WTC11 (cell line): ENCODE results near the gene ASS1. TPM values are rescaled to one million over a fixed set of nuclear protein-coding genes. Genes with fewer than 3 reads are reported as not detected.

Experiments used
- ATAC-seq: fragments of 200-7000 bp; cut with Tn5 transposase; 2 replicates; pipeline ENCODE4 v1.10.0; 2021; ENCODE audit warnings: mild to moderate bottlenecking, moderate library complexity
- CTCF ChIA-PET: fragments of 300-600 bp; sonication (Branson Sonifier 250); formaldehyde crosslinking; loops from one replicate; lab custom pipeline; 2021; ENCODE audit warnings: antibody characterized with exemption; lab: Charles Lee
- POLR2A ChIA-PET: fragments of 350-600 bp; sonication (Branson Sonifier 250); formaldehyde crosslinking; loops from one replicate; lab custom pipeline; 2021; ENCODE audit warnings: antibody characterized with exemption; lab: Charles Lee
- DNase-seq: peaks from one replicate; pipeline ENCODE4 v3.0.0; 2021; ENCODE audit warnings: low spot score
- H3K27ac Mint-ChIP-seq: 2 replicates; pipeline ENCODE4 v1.8.0; 2021; ENCODE audit warnings: mixed read lengths
- H3K27me3 Mint-ChIP-seq: 2 replicates; pipeline ENCODE4 v1.8.0; 2021; ENCODE audit warnings: low read depth, mild to moderate bottlenecking, moderate library complexity, mixed read lengths
- H3K36me3 Mint-ChIP-seq: 2 replicates; pipeline ENCODE4 v1.8.0; 2021; ENCODE audit warnings: mixed read lengths
- H3K4me1 Mint-ChIP-seq: 2 replicates; pipeline ENCODE4 v1.8.0; 2022; ENCODE audit warnings: mixed read lengths
- H3K4me3 Mint-ChIP-seq: 2 replicates; pipeline ENCODE4 v1.8.0; 2021; ENCODE audit warnings: mild to moderate bottlenecking, moderate library complexity, mixed read lengths
- H3K9me3 Mint-ChIP-seq: 2 replicates; pipeline ENCODE4 v1.8.0; 2021; ENCODE audit warnings: mixed read lengths
- AFF4 ChIP-seq: sonication (generic); formaldehyde crosslinking; IDR thresholded peaks from 2 replicates; pipeline ENCODE4 v1.8.1; 2023; ENCODE audit warnings: mild to moderate bottlenecking, missing genetic modification reagents, borderline replicate concordance
- AR ChIP-seq: fragments of 250-450 bp; sonication (Bioruptor Pico); IDR thresholded peaks from 2 replicates; pipeline ENCODE4 v1.9.0; 2021; ENCODE audit warnings: mild to moderate bottlenecking
- CREM ChIP-seq: sonication (generic); formaldehyde crosslinking; IDR thresholded peaks from 2 replicates; pipeline ENCODE4 v1.8.1; 2022; ENCODE audit warnings: mild to moderate bottlenecking, missing genetic modification reagents, moderate library complexity
- CTCF ChIP-seq: fragments of 200-600 bp; IDR thresholded peaks from 2 replicates; pipeline ENCODE4 v1.8.0; 2022; ENCODE audit warnings: antibody characterized with exemption
- GABPB1 ChIP-seq: sonication (generic); formaldehyde crosslinking; IDR thresholded peaks from 2 replicates; pipeline ENCODE4 v1.8.1; 2023; ENCODE audit warnings: mild to moderate bottlenecking, missing genetic modification reagents
- GTF2I ChIP-seq: fragments of 250-450 bp; sonication (Bioruptor Pico); conservative IDR thresholded peaks from 2 replicates; pipeline ENCODE4 v1.4.0; 2021; ENCODE audit warnings: mild to moderate bottlenecking
- MAX ChIP-seq: sonication (generic); formaldehyde crosslinking; IDR thresholded peaks from 2 replicates; pipeline ENCODE4 v1.8.0; 2022; ENCODE audit warnings: mild to moderate bottlenecking, missing genetic modification reagents
- MLX ChIP-seq: sonication (generic); formaldehyde crosslinking; IDR thresholded peaks from 2 replicates; pipeline ENCODE4 v1.8.1; 2023; ENCODE audit warnings: mild to moderate bottlenecking, missing genetic modification reagents, moderate library complexity
- NFATC4 ChIP-seq: fragments of 250-450 bp; sonication (Bioruptor Pico); IDR thresholded peaks from 2 replicates; pipeline ENCODE4 v1.9.0; 2021; ENCODE audit warnings: mild to moderate bottlenecking
- PRRX2 ChIP-seq: fragments of 250-450 bp; sonication (Bioruptor Pico); IDR thresholded peaks from 2 replicates; pipeline ENCODE4 v1.8.0; 2021; ENCODE audit warnings: mild to moderate bottlenecking
- SMAD4 ChIP-seq: sonication (generic); formaldehyde crosslinking; IDR thresholded peaks from 2 replicates; pipeline ENCODE4 v1.8.0; 2022; ENCODE audit warnings: mild to moderate bottlenecking, missing genetic modification reagents
- SOX15 ChIP-seq: fragments of 250-450 bp; sonication (Bioruptor Pico); IDR thresholded peaks from 2 replicates; pipeline ENCODE4 v1.9.0; 2021; ENCODE audit warnings: mild to moderate bottlenecking
- SP1 ChIP-seq: sonication (generic); formaldehyde crosslinking; conservative IDR thresholded peaks from 2 replicates; pipeline ENCODE4 v1.8.1; 2022; ENCODE audit warnings: missing genetic modification reagents
- TEAD1 ChIP-seq: sonication (generic); formaldehyde crosslinking; IDR thresholded peaks from 2 replicates; pipeline ENCODE4 v1.8.0; 2022; ENCODE audit warnings: mild to moderate bottlenecking, missing genetic modification reagents
- ZNF281 ChIP-seq: sonication (generic); formaldehyde crosslinking; IDR thresholded peaks from 2 replicates; pipeline ENCODE4 v1.8.0; 2023; ENCODE audit warnings: mild to moderate bottlenecking, missing genetic modification reagents
- ZNF416 ChIP-seq: fragments of 250-450 bp; sonication (Bioruptor Pico); IDR thresholded peaks from 2 replicates; pipeline ENCODE4 v1.9.0; 2021; ENCODE audit warnings: mild to moderate bottlenecking, inconsistent platforms
- ZNF423 ChIP-seq: fragments of 250-450 bp; sonication (Bioruptor Pico); IDR thresholded peaks from 2 replicates; pipeline ENCODE4 v2.1.2; 2022; ENCODE audit warnings: mild to moderate bottlenecking, moderate library complexity
- ZNF512 ChIP-seq: sonication (generic); formaldehyde crosslinking; IDR thresholded peaks from 2 replicates; pipeline ENCODE4 v1.8.1; 2022; ENCODE audit warnings: missing genetic modification reagents, borderline replicate concordance
- total RNA-seq: library from RNA; stranded (reverse); gene quantifications from 3 replicates; pipeline ENCODE4 v1.2.3, GENCODE V29; 2021

The ASS1 gene
- total RNA-seq, 1 experiment from 2014 or later: 95.7 TPM

GRCh38 chr9:130406278-130406895 is 38.4 kb upstream of the ASS1 start (continued):
- TF ChIP-seq ZNF512 (no peak), MAX (CRISPR knock-in tag) (no peak), TEAD1 (CRISPR knock-in tag) (no peak), AR (CRISPR knock-in tag) (no peak), NFATC4 (CRISPR knock-in tag) (no peak)

GRCh38 chr9:130407916-130408663 is 36.7 kb upstream of the ASS1 start:
- Mint-ChIP-seq H3K36me3 (no peaks in the 10 kb centered on the region), H3K4me3 (no peak overlapping the region), H3K27me3 (no peaks in the 10 kb centered on the region), H3K27ac (no peak overlapping the region), H3K9me3 (0 out of 2 replicates have a peak, but pooled peaks cover 3% of the 10 kb centered on the region), H3K4me1 (no peaks in the 10 kb centered on the region)
- no peak for DNase-seq
- POLR2A ChIA-PET: no interaction called here
- ATAC-seq: no peak
- TF ChIP-seq SMAD4 (CRISPR knock-in tag): no peak
- no peak for TF ChIP-seq ZNF416 (CRISPR knock-in tag)
- no peak for TF ChIP-seq ZNF423
- no peak for TF ChIP-seq ZNF281
- no peak for TF ChIP-seq AFF4 (CRISPR knock-in tag)
- TF ChIP-seq SP1 (CRISPR knock-in tag): no peak
- no peak for TF ChIP-seq GABPB1 (CRISPR knock-in tag)
- TF ChIP-seq SOX15 (CRISPR knock-in tag): no peak
- TF ChIP-seq GTF2I: no peak
- no peak for TF ChIP-seq TEAD1 (CRISPR knock-in tag)
- no peak for TF ChIP-seq PRRX2 (CRISPR knock-in tag)
- no peak for TF ChIP-seq CTCF
- no peak for TF ChIP-seq CREM (CRISPR knock-in tag)
- no peak for TF ChIP-seq MLX (CRISPR knock-in tag)
- CTCF ChIA-PET: interaction anchor here (0.8 to 1.3 kb wide), 2 partner anchors 25 to 55 kb away, joined by 3 read pairs; no protein-coding TSS in a partner anchor
